ENCODE data around the gene ALG10B. TPM values are rescaled to one million over a fixed set of nuclear protein-coding genes. Genes with fewer than 3 reads are reported as not detected.

ALG10B gene
- total and polyA plus RNA-seq, 2 of the 8 experiments (the other 6 are each of a cell fraction or from before 2014, with no cell fraction given) = 3.2 to 5.4 TPM

DNA sequence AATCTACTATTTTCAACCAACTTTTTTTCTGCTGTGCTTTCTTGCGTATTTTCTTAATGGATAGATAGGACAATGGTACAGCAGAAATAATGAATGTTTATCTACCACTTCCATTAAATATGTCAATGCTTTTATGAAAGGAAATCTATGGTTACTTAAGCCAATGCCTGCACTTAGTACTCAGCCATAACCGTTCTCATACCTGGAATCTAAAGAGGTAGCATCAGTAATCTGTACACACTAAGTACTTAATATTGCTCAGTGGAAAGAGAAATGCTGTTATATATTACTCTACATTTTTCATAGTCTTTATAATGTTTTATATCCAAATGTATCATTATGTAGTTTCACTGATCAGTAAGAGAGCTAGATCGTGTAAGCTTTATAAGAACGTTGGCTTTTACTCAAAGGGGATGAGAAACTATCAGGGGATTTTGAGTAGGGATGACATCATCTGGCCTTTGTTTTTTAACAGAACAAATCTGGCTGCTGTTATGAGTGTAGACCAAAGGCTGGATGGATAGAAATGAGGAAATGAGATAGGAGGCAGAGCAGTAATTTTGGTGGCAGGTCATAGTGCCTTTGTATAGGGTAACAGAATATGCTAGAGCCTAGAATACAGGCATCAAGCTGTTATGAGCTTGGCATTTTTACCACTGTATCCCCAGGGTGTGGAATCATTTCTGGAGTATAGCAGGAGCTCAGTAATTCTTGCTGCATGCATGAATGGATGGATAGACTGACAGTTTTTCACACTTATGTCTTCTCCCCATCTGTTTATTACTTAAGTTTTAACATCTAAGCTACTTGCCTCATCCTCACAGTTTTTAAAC lies 34.0 kb downstream of the ALG10B start:
- H3K79me1 ChIP-seq (ENCODE audit: low read depth, low read length) = no peaks in the 10 kb centered on the region
- no peaks in the 10 kb centered on the region for H3K36me3 ChIP-seq (ENCODE audit: control insufficient read depth in 2 of 4, insufficient read depth in 4 of 4, low read length in 3 of 4)
- H3K23ac ChIP-seq (ENCODE audit: insufficient read length) = no peak overlapping the region
- no peak overlapping the region for H3K4me3 ChIP-seq (ENCODE audit: extremely low read depth in 1 of 4, insufficient read depth in 2 of 4, low read depth in 3 of 4, low read length in 4 of 4)
- H2BK5ac ChIP-seq (ENCODE audit: low read depth, low read length) = no peak overlapping the region
- 93% methylated on average over 4 of the region's 4 CpGs; no CpG with 5 or more reads in 1 of the 2 experiments for WGBS, 2 experiments (ENCODE audit: extremely low coverage in 1 of 2, insufficient coverage in 1 of 2, insufficient read length in 1 of 2, insufficient replicate concordance in 2 of 2, low coverage in 1 of 2, low lambda C conversion rate in 2 of 2, missing lambda C conversion rate in 1 of 2)
- H4K8ac ChIP-seq (ENCODE audit: extremely low read depth, insufficient read depth, low read length) = no peak overlapping the region
- FAIRE-seq (no peak), DNase-seq (ENCODE audit: low read depth in 1 of 2, low spot score in 2 of 2) (no peak)
- H4K5ac ChIP-seq (ENCODE audit: insufficient read length, low read depth, low read length) = no peak overlapping the region
- no peaks in the 10 kb centered on the region for H4K20me1 ChIP-seq (replicated peaks in 1 of 2; ENCODE audit: control insufficient read depth in 1 of 2, insufficient read depth in 2 of 2, low read length in 2 of 2)
- no peak overlapping the region for H3K18ac ChIP-seq (ENCODE audit: extremely low read depth, low read length)
- no peak overlapping the region for H2BK120ac ChIP-seq (replicated peaks; ENCODE audit: low read depth, low read length)
- ChIA-PET CTCF (ENCODE audit: partially characterized antibody) (interaction anchor here (0.6 kb wide), 1 partner anchor 260 kb away, joined by 4 read pairs; no protein-coding TSS in a partner anchor), POLR2A (ENCODE audit: partially characterized antibody) (no interaction called here)
- no peak overlapping the region for H3K9ac ChIP-seq (replicated peaks in 1 of 4; ENCODE audit: extremely low read depth in 1 of 4, low read depth in 3 of 4, low read length in 3 of 4)
- H3K4me1 ChIP-seq (replicated peaks in 1 of 4; ENCODE audit: control insufficient read depth in 3 of 4, insufficient read depth in 4 of 4, low read length in 3 of 4) = no peaks in the 10 kb centered on the region
- TF ChIP-seq POLR2AphosphoS5 (IDR thresholded peaks at IDR 0.05; ENCODE audit: low read depth, low read length) (no peak), RAD21 (IDR thresholded peaks at IDR 0.05 in 1 of 2, conservative IDR thresholded peaks at IDR 0.05 in 1 of 2; ENCODE audit: low read depth in 2 of 2, low read length in 2 of 2) (no peak), TEAD4 (IDR thresholded peaks at IDR 0.05; ENCODE audit: low read depth, low read length) (no peak), TAF1 (IDR thresholded peaks at IDR 0.05; ENCODE audit: low read depth, low read length) (no peak), JUND (IDR thresholded peaks at IDR 0.05; ENCODE audit: low read length) (no peak)
- TF ChIP-seq, protein P1, sequence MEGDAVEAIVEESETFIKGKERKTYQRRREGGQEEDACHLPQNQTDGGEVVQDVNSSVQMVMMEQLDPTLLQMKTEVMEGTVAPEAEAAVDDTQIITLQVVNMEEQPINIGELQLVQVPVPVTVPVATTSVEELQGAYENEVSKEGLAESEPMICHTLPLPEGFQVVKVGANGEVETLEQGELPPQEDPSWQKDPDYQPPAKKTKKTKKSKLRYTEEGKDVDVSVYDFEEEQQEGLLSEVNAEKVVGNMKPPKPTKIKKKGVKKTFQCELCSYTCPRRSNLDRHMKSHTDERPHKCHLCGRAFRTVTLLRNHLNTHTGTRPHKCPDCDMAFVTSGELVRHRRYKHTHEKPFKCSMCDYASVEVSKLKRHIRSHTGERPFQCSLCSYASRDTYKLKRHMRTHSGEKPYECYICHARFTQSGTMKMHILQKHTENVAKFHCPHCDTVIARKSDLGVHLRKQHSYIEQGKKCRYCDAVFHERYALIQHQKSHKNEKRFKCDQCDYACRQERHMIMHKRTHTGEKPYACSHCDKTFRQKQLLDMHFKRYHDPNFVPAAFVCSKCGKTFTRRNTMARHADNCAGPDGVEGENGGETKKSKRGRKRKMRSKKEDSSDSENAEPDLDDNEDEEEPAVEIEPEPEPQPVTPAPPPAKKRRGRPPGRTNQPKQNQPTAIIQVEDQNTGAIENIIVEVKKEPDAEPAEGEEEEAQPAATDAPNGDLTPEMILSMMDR (IDR thresholded peaks at IDR 0.05; ENCODE audit: control extremely low read depth in 1 of 3, insufficient read depth in 1 of 3, low read depth in 1 of 3, low read length in 3 of 3) = no peak
- no peaks in the 10 kb centered on the region for H3K23me2 ChIP-seq (ENCODE audit: low read depth, low read length)
- H2AK5ac ChIP-seq (ENCODE audit: low read depth, low read length) = no peak overlapping the region
- H3K56ac ChIP-seq (replicated peaks; ENCODE audit: insufficient read length, low read depth, low read length) = no peak overlapping the region
- H2BK20ac ChIP-seq (ENCODE audit: low read length) = no peak overlapping the region
- H3K79me2 ChIP-seq (ENCODE audit: control insufficient read depth in 1 of 2, insufficient read depth in 2 of 2, low read length in 2 of 2) = no peaks in the 10 kb centered on the region
- no peak overlapping the region for H4K91ac ChIP-seq (replicated peaks; ENCODE audit: insufficient read length, low read length)
- no peak overlapping the region for H3K14ac ChIP-seq (ENCODE audit: insufficient read length)
- no peak overlapping the region for H3K27ac ChIP-seq (ENCODE audit: low read depth, low read length)
- H2BK12ac ChIP-seq (ENCODE audit: low read depth, low read length) = no peak overlapping the region
- H3K9me3 ChIP-seq (ENCODE audit: insufficient read depth in 2 of 2, low read depth in 1 of 2, low read length in 1 of 2) = no peaks in the 10 kb centered on the region
- H2BK15ac ChIP-seq (ENCODE audit: low read length) = no peak overlapping the region
- H2AFZ ChIP-seq (ENCODE audit: low read length) = no peak overlapping the region
- no peak overlapping the region for H3K4ac ChIP-seq (replicated peaks; ENCODE audit: insufficient read length, low read depth, low read length)
- no peak overlapping the region for H3K4me2 ChIP-seq (ENCODE audit: insufficient read depth in 1 of 2, low read depth in 2 of 2, low read length in 2 of 2)
- H3K27me3 ChIP-seq (replicated peaks in 1 of 4; ENCODE audit: control insufficient read depth in 3 of 4, extremely low read depth in 1 of 4, insufficient read depth in 3 of 4, low read length in 3 of 4) = no peaks in the 10 kb centered on the region
